Nephron (organoid): ENCODE measurements around the gene ZSCAN30.

Experiments used
- H3K27ac Mint-ChIP-seq, 3 experiments: 2 replicates each; pipeline ENCODE4 v1.8.0; 2020; ENCODE audit warnings: mixed read lengths in 3 of 3, mild to moderate bottlenecking in 2 of 3, moderate library complexity in 1 of 3
- H3K27me3 Mint-ChIP-seq: 2 replicates; pipeline ENCODE4 v1.8.0; 2021; ENCODE audit warnings: low read depth, mild to moderate bottlenecking, moderate library complexity, mixed read lengths
- H3K36me3 Mint-ChIP-seq: 2 replicates; pipeline ENCODE4 v1.8.0; 2020; ENCODE audit warnings: low read depth, mixed read lengths
- H3K4me1 Mint-ChIP-seq: 2 replicates; pipeline ENCODE4 v1.8.0; 2020; ENCODE audit warnings: mixed read lengths
- H3K4me3 Mint-ChIP-seq, 3 experiments: 2 replicates each; pipeline ENCODE4 v1.8.0; 2020; ENCODE audit warnings: mild to moderate bottlenecking in 3 of 3, mixed read lengths in 3 of 3, moderate library complexity in 2 of 3
- H3K9me3 Mint-ChIP-seq: 2 replicates; pipeline ENCODE4 v1.8.0; 2020; ENCODE audit warnings: mixed read lengths
- CTCF ChIP-seq, 3 experiments: fragments of 200-600 bp; sonication (generic); IDR thresholded peaks; one replicate each; pipeline ENCODE4 v1.5.0; 2021; ENCODE audit warnings: antibody characterized with exemption in 3 of 3; ENCODE audit not compliant: unreplicated experiment in 3 of 3

ZSCAN30 gene

GRCh38 chr18:35264409-35264808 lies 25.6 kb downstream of the ZSCAN30 start:
- Mint-ChIP-seq H3K36me3 (peaks cover 85% of the 10 kb centered on the region), H3K27ac (no peak overlapping the region), H3K9me3 (peaks cover 23% of the 10 kb centered on the region)

DNA sequence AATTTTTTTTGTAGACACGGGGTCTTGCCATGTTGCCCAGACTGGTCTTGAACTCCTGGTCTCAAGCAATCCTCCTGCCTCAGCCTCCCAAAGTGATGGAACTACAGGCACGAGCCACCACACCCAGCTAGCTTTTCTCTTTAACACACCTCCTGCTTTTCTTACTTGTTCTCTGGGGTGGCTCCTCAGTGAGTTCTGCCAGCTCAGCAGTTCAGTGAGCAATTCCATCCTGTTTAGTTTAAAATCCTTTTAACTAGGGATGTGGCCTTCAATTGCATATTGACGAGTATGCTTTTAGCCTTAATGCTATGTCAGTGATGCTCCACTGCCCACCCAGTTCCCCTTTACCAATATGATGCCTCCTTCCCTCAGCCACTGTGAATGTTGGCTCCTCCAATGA lies 33.1 kb downstream of the ZSCAN30 start:
- no peak overlapping the region for H3K4me3 Mint-ChIP-seq
- no peak overlapping the region for H3K27ac Mint-ChIP-seq
- no peaks in the 10 kb centered on the region for H3K4me1 Mint-ChIP-seq
- no peak for TF ChIP-seq CTCF (IDR thresholded peaks at IDR 0.05; ENCODE audit: unreplicated experiment in 3 of 3)
- peaks cover 91% of the 10 kb centered on the region for H3K36me3 Mint-ChIP-seq
- H3K27me3 Mint-ChIP-seq = no peaks in the 10 kb centered on the region
- peaks cover 9% of the 10 kb centered on the region for H3K9me3 Mint-ChIP-seq

More at GRCh38 chr18:35264409-35264808, 25.6 kb downstream of the ZSCAN30 start:
- H3K27me3 Mint-ChIP-seq = no peaks in the 10 kb centered on the region
- H3K4me1 Mint-ChIP-seq = no peaks in the 10 kb centered on the region
- no peak for TF ChIP-seq CTCF (IDR thresholded peaks at IDR 0.05; ENCODE audit: unreplicated experiment in 3 of 3)
- H3K4me3 Mint-ChIP-seq = no peak overlapping the region

DNA sequence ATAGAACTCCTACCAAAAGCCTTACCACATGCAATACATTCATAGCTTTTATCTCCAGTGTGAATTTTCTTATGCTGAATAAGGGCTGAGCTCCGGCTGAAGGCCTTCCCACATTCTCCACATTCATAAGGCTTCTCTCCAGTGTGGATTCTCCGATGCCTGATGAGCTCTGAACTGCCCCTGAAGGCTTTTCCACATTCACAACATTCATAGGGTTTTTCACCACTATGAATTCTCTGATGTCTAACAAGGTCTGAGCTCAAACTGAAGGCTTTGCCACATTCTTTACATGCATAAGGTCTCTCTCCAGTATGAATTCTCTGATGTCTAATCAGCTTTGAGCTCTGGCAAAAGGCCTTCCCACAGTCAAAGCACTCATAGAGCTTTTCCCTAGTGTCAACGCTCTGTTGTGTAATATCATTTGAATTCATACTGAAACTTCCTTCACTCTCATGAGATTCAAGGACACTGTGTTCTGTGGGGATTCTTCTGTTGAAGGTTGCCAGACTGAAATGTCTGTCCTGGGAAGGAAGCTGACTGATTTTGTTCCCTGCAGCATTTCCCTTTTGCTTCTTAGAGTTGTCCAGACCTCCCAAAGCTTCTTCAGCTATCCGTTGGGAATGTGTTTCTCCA lies 36.3 kb downstream of the ZSCAN30 start:
- H3K27me3 Mint-ChIP-seq = no peaks in the 10 kb centered on the region
- H3K9me3 Mint-ChIP-seq = peaks cover 9% of the 10 kb centered on the region
- H3K27ac Mint-ChIP-seq = no peak overlapping the region
- no peaks in the 10 kb centered on the region for H3K4me1 Mint-ChIP-seq
- peaks cover 87% of the 10 kb centered on the region for H3K36me3 Mint-ChIP-seq
- H3K4me3 Mint-ChIP-seq = no peak overlapping the region
- no peak for TF ChIP-seq CTCF (IDR thresholded peaks at IDR 0.05; ENCODE audit: unreplicated experiment in 3 of 3)

GRCh38 chr18:35252466-35252865 lies 37.6 kb downstream of the ZSCAN30 start:
- Mint-ChIP-seq H3K4me3 (no peak overlapping the region), H3K9me3 (peaks cover 13% of the 10 kb centered on the region), H3K27ac (no peak overlapping the region), H3K36me3 (peaks cover 89% of the 10 kb centered on the region), H3K27me3 (no peaks in the 10 kb centered on the region), H3K4me1 (no peaks in the 10 kb centered on the region)
- TF ChIP-seq CTCF (IDR thresholded peaks at IDR 0.05; ENCODE audit: unreplicated experiment in 3 of 3) = no peak

GRCh38 chr18:35248429-35248828 lies 41.6 kb downstream of the ZSCAN30 start:
- no peaks in the 10 kb centered on the region for H3K27me3 Mint-ChIP-seq
- H3K4me1 Mint-ChIP-seq = no peaks in the 10 kb centered on the region
- H3K36me3 Mint-ChIP-seq = peaks cover 95% of the 10 kb centered on the region

More at GRCh38 chr18:35248429-35248828, 41.6 kb downstream of the ZSCAN30 start:
- Mint-ChIP-seq H3K9me3 (peaks cover 7% of the 10 kb centered on the region), H3K27ac (no peak overlapping the region), H3K4me3 (no peak overlapping the region)
- TF ChIP-seq CTCF (IDR thresholded peaks at IDR 0.05; ENCODE audit: unreplicated experiment in 3 of 3) = no peak
